ENCODE measurements around the gene PABPC1L. TPM values are rescaled to one million over a fixed set of nuclear protein-coding genes. Genes with fewer than 3 reads are reported as not detected.

PABPC1L gene
- total RNA-seq, 1 experiment from 2014 or later, result 127 TPM

DNA sequence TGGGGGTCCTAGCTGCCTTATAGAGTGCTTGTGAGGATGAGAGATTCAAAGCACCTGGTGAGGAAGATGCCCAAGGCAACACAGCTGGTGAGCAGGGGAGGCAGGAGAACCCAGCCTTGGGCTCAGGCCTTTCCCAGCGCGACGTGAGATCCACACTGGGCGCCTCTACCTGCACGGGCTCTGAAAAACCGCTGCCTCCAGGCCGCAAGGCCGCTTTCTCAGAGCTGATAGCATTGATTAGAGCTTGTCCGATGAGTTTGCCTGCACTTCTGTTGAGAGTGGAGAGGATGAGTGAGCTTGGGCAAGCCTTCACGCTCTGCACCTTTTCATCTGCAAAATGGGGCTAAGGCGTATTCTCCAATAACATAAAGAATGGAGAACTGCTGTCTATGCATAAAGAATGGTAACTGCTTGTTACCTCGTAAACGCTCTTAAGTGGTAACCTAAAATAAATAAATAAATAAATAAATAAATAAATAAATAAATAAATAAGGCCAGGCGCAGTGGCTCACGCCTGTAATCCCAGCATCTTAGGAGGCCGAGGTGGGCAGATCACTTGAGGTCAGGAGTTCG, 916 bp downstream of the PABPC1L start:
- Histone ChIP-seq H3K27me3 (ENCODE audit: insufficient read depth, low read length) (no peaks in the 10 kb centered on the region), H2AFZ (ENCODE audit: low read depth, low read length, poor library complexity, severe bottlenecking) (no peak overlapping the region), H3K9me2 (ENCODE audit: insufficient read depth) (no peaks in the 10 kb centered on the region), H3K4me1 (ENCODE audit: control insufficient read depth in 1 of 2, insufficient read depth in 2 of 2, low read length in 2 of 2) (peaks cover 12 to 17% of the 10 kb centered on the region in 2 experiments; a peak in 3 of 4 replicates), H3K4me2 (ENCODE audit: low read length) (peak overlapping the region; percentile 93), H3K9ac (ENCODE audit: low read length) (peak overlapping the region; percentile 77), H3K36me3 (ENCODE audit: control insufficient read depth in 1 of 2, insufficient read depth in 2 of 2, low read length in 2 of 2) (peaks cover 36 to 38% of the 10 kb centered on the region in 2 experiments), H3K27ac (ENCODE audit: low read depth, low read length) (peak overlapping the region; percentile 61), H4K20me1 (ENCODE audit: insufficient read depth) (no peaks in the 10 kb centered on the region), H3K4me3 (replicated peaks in 1 of 2; ENCODE audit: low read depth in 1 of 2, low read length in 2 of 2) (peak overlapping the region; percentile 67 to 97), H3K79me2 (ENCODE audit: insufficient read depth, low read length) (peaks cover 21% of the 10 kb centered on the region), H3K9me3 (ENCODE audit: control insufficient read depth in 1 of 2, insufficient read depth in 1 of 2, low read depth in 1 of 2, low read length in 2 of 2) (no peaks in the 10 kb centered on the region)
- CTCF ChIA-PET, result no interaction called here
- ATAC-seq (peak; percentile 16), DNase-seq (ENCODE audit: low read depth, low spot score) (no peak)
- intact Hi-C loops (cut with micrococcal nuclease), result no loop called here
- POLR2A ChIA-PET, result interaction anchor here (0.9 kb wide), 1 partner anchor 26 kb away, joined by 3 read pairs; the partner anchor contains the start of gene YWHAB
- TSS peak; percentile 91 for BruUV-seq (replicated peaks)
- RAD21 ChIA-PET (ENCODE audit: low non-redundant PET in 1 of 2, low total read pairs in 2 of 2, uncharacterized antibody in 2 of 2, unreplicated experiment in 2 of 2), result no interaction called here
- TF ChIP-seq CEBPB (IDR thresholded peaks at IDR 0.05; ENCODE audit: low read depth), result no peak
- TF ChIP-seq SP1 (IDR thresholded peaks at IDR 0.05; ENCODE audit: low read depth), result no peak
- TF ChIP-seq ZFX (IDR thresholded peaks at IDR 0.05), result peak; percentile 16; the same call in 1 of the 2 replicates
- TF ChIP-seq, protein P1, sequence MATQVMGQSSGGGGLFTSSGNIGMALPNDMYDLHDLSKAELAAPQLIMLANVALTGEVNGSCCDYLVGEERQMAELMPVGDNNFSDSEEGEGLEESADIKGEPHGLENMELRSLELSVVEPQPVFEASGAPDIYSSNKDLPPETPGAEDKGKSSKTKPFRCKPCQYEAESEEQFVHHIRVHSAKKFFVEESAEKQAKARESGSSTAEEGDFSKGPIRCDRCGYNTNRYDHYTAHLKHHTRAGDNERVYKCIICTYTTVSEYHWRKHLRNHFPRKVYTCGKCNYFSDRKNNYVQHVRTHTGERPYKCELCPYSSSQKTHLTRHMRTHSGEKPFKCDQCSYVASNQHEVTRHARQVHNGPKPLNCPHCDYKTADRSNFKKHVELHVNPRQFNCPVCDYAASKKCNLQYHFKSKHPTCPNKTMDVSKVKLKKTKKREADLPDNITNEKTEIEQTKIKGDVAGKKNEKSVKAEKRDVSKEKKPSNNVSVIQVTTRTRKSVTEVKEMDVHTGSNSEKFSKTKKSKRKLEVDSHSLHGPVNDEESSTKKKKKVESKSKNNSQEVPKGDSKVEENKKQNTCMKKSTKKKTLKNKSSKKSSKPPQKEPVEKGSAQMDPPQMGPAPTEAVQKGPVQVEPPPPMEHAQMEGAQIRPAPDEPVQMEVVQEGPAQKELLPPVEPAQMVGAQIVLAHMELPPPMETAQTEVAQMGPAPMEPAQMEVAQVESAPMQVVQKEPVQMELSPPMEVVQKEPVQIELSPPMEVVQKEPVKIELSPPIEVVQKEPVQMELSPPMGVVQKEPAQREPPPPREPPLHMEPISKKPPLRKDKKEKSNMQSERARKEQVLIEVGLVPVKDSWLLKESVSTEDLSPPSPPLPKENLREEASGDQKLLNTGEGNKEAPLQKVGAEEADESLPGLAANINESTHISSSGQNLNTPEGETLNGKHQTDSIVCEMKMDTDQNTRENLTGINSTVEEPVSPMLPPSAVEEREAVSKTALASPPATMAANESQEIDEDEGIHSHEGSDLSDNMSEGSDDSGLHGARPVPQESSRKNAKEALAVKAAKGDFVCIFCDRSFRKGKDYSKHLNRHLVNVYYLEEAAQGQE (IDR thresholded peaks at IDR 0.05; ENCODE audit: low read depth), result no peak
- no peak for TF ChIP-seq POLR2AphosphoS5 (IDR thresholded peaks at IDR 0.05; ENCODE audit: low read depth, low read length)
- TF ChIP-seq, protein P2, sequence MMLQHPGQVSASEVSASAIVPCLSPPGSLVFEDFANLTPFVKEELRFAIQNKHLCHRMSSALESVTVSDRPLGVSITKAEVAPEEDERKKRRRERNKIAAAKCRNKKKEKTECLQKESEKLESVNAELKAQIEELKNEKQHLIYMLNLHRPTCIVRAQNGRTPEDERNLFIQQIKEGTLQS (IDR thresholded peaks at IDR 0.05), result no peak

All from HCT116 (cell line).